ENCODE measurements around the gene FBXO15. TPM values are rescaled to one million over a fixed set of nuclear protein-coding genes. Genes with fewer than 3 reads are reported as not detected.

FBXO15 gene
- total RNA-seq, 2 donors from 2014 or later = 1.2 to 4.8 TPM

GRCh38 chr18:74166386-74166785, 18.8 kb upstream of the FBXO15 start:
- H3K36me3 Mint-ChIP-seq = peaks cover 0 to 9% of the 10 kb centered on the region in 2 donors
- H3K27ac Mint-ChIP-seq = no peak overlapping the region
- ATAC-seq (no peak), DNase-seq (ENCODE audit: low spot score in 2 of 2) (no peak)
- H3K9me3 Mint-ChIP-seq = no peaks in the 10 kb centered on the region

DNA sequence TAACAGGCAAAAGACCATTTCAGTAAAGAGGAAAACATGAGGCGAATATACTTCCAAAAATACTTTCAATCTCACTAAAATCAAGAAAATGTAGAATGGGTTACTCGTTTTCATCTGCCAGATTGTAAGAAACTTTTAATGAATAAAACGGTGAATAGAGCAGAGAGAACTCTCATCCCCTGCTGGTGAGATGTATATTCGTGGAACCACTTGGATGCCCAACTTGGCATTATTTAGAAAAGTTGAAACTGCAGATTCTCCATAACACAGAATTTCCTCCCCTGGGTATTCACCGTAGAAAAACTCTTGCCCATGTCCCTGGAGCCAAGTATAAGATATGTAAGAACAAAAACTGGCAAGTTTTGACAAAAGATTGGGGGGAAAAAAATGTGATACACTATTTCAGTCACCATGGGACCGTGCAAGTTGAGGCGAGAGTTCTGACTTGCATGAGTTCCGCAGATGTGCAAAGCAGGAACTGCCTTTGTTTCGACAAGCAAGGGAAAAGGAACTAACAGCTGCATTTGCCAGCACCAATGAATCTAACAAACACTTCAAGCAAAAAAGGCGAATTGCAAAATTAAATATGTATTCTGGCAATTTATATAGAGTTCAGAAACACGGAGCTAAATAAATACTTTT, 15.5 kb upstream of the FBXO15 start:
- H3K27ac Mint-ChIP-seq = no peak overlapping the region
- no peak for DNase-seq (ENCODE audit: low spot score in 2 of 2)
- ATAC-seq = no peak
- no peaks in the 10 kb centered on the region for H3K9me3 Mint-ChIP-seq
- H3K36me3 Mint-ChIP-seq = peaks cover 2 to 9% of the 10 kb centered on the region in 2 donors

DNA sequence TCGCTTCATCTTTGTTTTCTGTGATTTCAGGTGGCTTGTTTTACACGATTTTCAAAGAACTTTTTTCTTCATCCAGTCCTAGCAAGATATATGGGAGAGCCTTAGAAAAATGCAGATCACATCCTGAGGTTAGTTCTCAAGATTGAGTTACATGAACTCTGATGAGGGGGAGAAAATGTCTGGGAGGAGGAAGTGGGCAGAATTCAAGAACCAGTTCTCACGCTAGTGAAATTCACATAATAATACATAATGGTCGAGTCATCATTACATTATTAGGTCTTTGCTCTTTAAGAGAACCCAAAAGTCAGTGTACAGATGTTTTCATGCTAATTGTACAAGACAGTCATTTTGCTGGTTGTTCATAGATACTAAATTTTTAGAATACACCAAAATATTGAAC, 7.6 kb upstream of the FBXO15 start:
- peak overlapping the region in 1 of 2 donors; percentile 65 for H3K27ac Mint-ChIP-seq

GRCh38 chr18:74154716-74155115, 7.1 kb upstream of the FBXO15 start:
- peak overlapping the region in 1 of 2 donors; percentile 65 for H3K27ac Mint-ChIP-seq

More for the DNA sequence above, 7.6 kb upstream of the FBXO15 start:
- DNase-seq (ENCODE audit: low spot score in 2 of 2) (no peak), ATAC-seq (no peak)
- peaks cover 15 to 25% of the 10 kb centered on the region in 2 donors for H3K36me3 Mint-ChIP-seq
- no peaks in the 10 kb centered on the region for H3K9me3 Mint-ChIP-seq

DNA sequence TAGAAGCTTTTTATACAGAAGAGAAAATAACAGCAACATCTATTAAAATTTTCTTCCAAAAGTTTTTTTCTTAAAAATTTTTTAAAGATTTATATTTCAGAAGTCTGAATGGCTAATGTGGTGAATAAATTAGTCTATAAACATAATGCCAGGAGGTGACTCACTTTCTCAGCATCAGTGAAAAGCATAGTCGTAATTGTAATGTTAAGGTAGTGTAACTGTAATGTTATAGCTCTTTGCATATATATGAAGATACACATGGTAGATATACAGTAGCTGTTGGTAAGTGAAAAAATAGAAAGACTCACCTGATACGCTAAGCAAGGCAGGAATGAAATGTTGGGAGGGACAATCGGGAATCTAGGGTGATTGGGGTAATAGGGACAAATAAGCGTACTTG, 6.2 kb upstream of the FBXO15 start:
- peak in 1 of 2 donors; percentile 43 for ATAC-seq
- H3K9me3 Mint-ChIP-seq = no peaks in the 10 kb centered on the region
- DNase-seq (ENCODE audit: low spot score in 2 of 2) = no peak
- H3K36me3 Mint-ChIP-seq = peaks cover 26 to 38% of the 10 kb centered on the region in 2 donors
- no peak overlapping the region for H3K27ac Mint-ChIP-seq

More at GRCh38 chr18:74154716-74155115, 7.1 kb upstream of the FBXO15 start:
- ATAC-seq (no peak), DNase-seq (ENCODE audit: low spot score in 2 of 2) (no peak)
- Mint-ChIP-seq H3K36me3 (peaks cover 19 to 29% of the 10 kb centered on the region in 2 donors), H3K9me3 (no peaks in the 10 kb centered on the region)

DNA sequence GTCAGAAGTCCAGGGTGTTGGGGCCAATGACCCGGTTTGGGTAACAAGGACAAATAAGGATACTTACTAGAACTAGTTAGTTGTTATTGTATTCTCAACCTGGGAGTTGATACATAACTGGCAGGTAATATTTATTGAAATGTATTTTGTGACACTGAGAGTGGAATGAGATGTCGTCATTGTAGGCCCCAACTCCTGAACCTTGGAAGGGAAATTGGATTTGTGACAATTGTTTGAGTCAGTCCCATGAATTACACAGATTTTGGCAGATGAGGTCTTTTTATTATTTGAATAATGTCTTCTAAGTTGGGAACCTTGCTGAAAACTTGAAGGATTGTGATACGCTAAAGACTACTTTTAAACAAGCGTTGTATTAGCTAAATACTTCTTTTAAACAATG, 5.7 kb upstream of the FBXO15 start:
- peaks cover 30 to 41% of the 10 kb centered on the region in 2 donors for H3K36me3 Mint-ChIP-seq
- ATAC-seq (no peak), DNase-seq (ENCODE audit: low spot score in 2 of 2) (no peak)
- H3K9me3 Mint-ChIP-seq = no peaks in the 10 kb centered on the region
- no peak overlapping the region for H3K27ac Mint-ChIP-seq

DNA sequence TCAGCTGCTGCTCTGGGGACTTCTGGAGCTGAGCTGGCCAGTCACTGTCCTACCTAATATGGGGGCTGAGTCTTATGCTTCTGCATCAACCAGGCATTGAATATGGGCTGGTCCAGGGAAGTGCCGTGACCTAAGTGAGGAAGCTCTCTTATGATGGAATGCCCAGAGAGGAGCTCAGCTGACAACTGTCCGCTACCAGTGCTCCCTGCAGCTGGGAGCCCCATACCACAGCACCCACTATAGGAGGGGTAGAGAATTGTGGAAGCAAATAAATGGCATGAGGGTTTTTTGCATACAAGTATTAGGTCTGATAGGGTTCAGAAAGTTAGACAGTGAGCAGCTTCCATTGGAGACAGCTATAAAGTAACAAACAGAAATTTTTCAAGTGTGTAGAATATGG, 5.2 kb upstream of the FBXO15 start:
- DNase-seq (ENCODE audit: low spot score in 2 of 2) = no peak
- Mint-ChIP-seq H3K9me3 (no peaks in the 10 kb centered on the region), H3K36me3 (peaks cover 33 to 36% of the 10 kb centered on the region in 2 donors), H3K27ac (peak overlapping the region; percentile 44 to 81)
- no peak for ATAC-seq

DNA sequence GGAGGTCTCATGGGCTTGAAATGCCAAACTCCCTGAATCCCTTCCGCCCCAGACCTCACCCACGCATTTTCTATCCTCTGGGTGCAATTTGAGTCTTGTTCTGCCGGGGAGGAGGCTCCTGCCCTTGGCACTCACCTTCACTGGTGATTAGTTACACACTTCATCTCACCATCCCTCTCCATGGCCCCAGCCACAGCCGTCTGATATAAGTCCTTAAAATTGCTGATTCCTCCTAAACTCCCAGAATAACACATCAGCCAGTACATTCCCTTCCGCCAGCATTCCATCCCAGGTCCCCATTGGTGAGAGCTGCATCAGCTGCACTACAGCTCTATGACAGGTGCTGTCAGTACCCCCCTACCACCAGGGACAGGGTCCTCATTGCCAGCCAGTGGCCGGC, 4.6 kb upstream of the FBXO15 start:
- no peaks in the 10 kb centered on the region for H3K9me3 Mint-ChIP-seq
- ATAC-seq (no peak), DNase-seq (ENCODE audit: low spot score in 2 of 2) (no peak)
- H3K27ac Mint-ChIP-seq = peak overlapping the region; percentile 81 to 94
- peaks cover 32 to 35% of the 10 kb centered on the region in 2 donors for H3K36me3 Mint-ChIP-seq

- DNase-seq (ENCODE audit: low spot score in 2 of 2) = no peak
- no peak for ATAC-seq
- Mint-ChIP-seq H3K27ac (peak overlapping the region in 1 of 2 donors; percentile 99), H3K9me3 (no peaks in the 10 kb centered on the region), H3K36me3 (peaks cover 32 to 40% of the 10 kb centered on the region in 2 donors)
Observed at GRCh38 chr18:74149878-74150277, 2.2 kb upstream of the FBXO15 start.

GRCh38 chr18:74148543-74149070, 973 bp upstream of the FBXO15 start:
- DNase-seq (ENCODE audit: low spot score in 2 of 2) = no peak
- Mint-ChIP-seq H3K9me3 (no peaks in the 10 kb centered on the region), H3K27ac (peak overlapping the region; percentile 99), H3K36me3 (peaks cover 32 to 40% of the 10 kb centered on the region in 2 donors)
- ATAC-seq = no peak

DNA sequence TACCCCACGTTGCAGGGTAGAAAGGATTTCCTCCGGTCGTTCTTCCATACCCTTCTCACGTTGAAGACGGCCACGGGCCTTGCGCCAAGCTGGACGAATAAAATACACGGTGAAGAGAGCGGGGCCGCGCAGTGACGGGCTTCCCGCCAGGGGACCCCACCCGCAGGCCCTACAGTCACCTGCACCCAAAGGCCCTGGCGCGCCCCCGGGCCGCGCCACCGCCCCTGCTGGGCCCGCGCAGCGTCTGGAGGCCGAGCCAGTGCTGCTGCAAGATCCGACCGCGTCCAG, 199 bp downstream of the FBXO15 start:
- DNase-seq (ENCODE audit: low spot score in 2 of 2) (no peak), ATAC-seq (no peak)
- Mint-ChIP-seq H3K9me3 (no peaks in the 10 kb centered on the region), H3K27ac (peak overlapping the region; percentile 99), H3K36me3 (peaks cover 32% of the 10 kb centered on the region in 2 donors)

- peak overlapping the region; percentile 96 to 99 for H3K27ac Mint-ChIP-seq
- H3K36me3 Mint-ChIP-seq = peaks cover 28 to 32% of the 10 kb centered on the region in 2 donors
- no peaks in the 10 kb centered on the region for H3K9me3 Mint-ChIP-seq
- ATAC-seq (no peak), DNase-seq (ENCODE audit: low spot score in 2 of 2) (no peak)
Observed at GRCh38 chr18:74146756-74147155, 878 bp downstream of the FBXO15 start.

- DNase-seq (ENCODE audit: low spot score in 2 of 2) = no peak
- ATAC-seq = no peak
- Mint-ChIP-seq H3K27ac (no peak overlapping the region), H3K9me3 (no peaks in the 10 kb centered on the region), H3K36me3 (peaks cover 0 to 5% of the 10 kb centered on the region in 2 donors)
Observed at GRCh38 chr18:74142252-74142651, 5.4 kb downstream of the FBXO15 start.

- H3K27ac Mint-ChIP-seq = no peak overlapping the region
- ATAC-seq (no peak), DNase-seq (ENCODE audit: low spot score in 2 of 2) (no peak)
- no peaks in the 10 kb centered on the region for H3K36me3 Mint-ChIP-seq
- H3K9me3 Mint-ChIP-seq = no peaks in the 10 kb centered on the region
Observed at GRCh38 chr18:74141667-74142066, 6.0 kb downstream of the FBXO15 start.

- peak; percentile 23 to 57 for ATAC-seq
Observed at GRCh38 chr18:74140582-74140981, 7.1 kb downstream of the FBXO15 start.

GRCh38 chr18:74139888-74140287, 7.7 kb downstream of the FBXO15 start:
- H3K9me3 Mint-ChIP-seq = no peaks in the 10 kb centered on the region
- peak in 1 of 2 donors; percentile 29 for DNase-seq (ENCODE audit: low spot score in 2 of 2)
- ATAC-seq = peak; percentile 98 to 100
- peak overlapping the region; percentile 84 to 98 for H3K27ac Mint-ChIP-seq
- H3K36me3 Mint-ChIP-seq = no peaks in the 10 kb centered on the region

More at GRCh38 chr18:74140582-74140981, 7.1 kb downstream of the FBXO15 start:
- no peaks in the 10 kb centered on the region for H3K36me3 Mint-ChIP-seq
- H3K9me3 Mint-ChIP-seq = no peaks in the 10 kb centered on the region
- H3K27ac Mint-ChIP-seq = peak overlapping the region; percentile 84 to 98
- DNase-seq (ENCODE audit: low spot score in 2 of 2) = no peak

DNA sequence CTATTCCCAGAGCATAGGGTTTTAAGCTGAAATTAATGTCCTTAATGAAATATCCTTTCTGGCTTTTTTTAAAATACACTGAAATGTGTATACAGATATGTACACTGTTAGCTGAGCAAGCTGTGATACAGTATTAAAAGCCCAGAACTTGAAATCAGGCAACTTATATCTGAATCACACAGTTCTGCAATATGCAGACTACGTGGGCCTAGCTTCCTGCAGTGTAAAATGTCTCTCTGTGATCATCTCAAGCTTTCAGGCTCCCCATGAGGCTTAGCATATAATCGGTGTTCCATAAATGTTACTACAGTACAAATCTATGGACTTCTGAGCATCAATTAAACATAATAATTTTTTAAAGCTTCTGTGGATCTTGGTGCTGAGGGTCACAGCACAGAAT, 8.2 kb downstream of the FBXO15 start:
- H3K27ac Mint-ChIP-seq = peak overlapping the region; percentile 84 to 98
- H3K9me3 Mint-ChIP-seq = no peaks in the 10 kb centered on the region
- DNase-seq (ENCODE audit: low spot score in 2 of 2) (no peak), ATAC-seq (peak; percentile 50 to 60)
- no peaks in the 10 kb centered on the region for H3K36me3 Mint-ChIP-seq

- peak overlapping the region; percentile 18 to 84 for H3K27ac Mint-ChIP-seq
- H3K36me3 Mint-ChIP-seq = no peaks in the 10 kb centered on the region
- ATAC-seq (no peak), DNase-seq (ENCODE audit: low spot score in 2 of 2) (no peak)
- no peaks in the 10 kb centered on the region for H3K9me3 Mint-ChIP-seq
Observed at GRCh38 chr18:74137920-74138538, 9.6 kb downstream of the FBXO15 start.
